K562 (cell line): ENCODE results near the gene DOLPP1. TPM values are rescaled to one million over a fixed set of nuclear protein-coding genes. Genes with fewer than 3 reads are reported as not detected.

Source experiments
- CBX3 ChIP-seq, 2 experiments: IDR thresholded peaks; 1 replicate in 1 of 2; 2 replicates in 1 of 2; pipeline ENCODE4 v1.6.1; 2012; ENCODE audit warnings: inconsistent platforms in 2 of 2, low read length in 2 of 2, borderline replicate concordance in 1 of 2, control low read depth in 1 of 2
- CEBPG ChIP-seq, 3 experiments: fragments of 200-800 bp in 1 of 3; sonication (Bioruptor generic) in 1 of 3; sonication (generic) in 1 of 3; formaldehyde crosslinking in 1 of 3; IDR thresholded peaks in 2 of 3; conservative IDR thresholded peaks in 1 of 3; 2 replicates each; pipeline versions ENCODE4 v1.6.1 to v1.8.0; 2016 to 2022; ENCODE audit warnings: missing compliant biosample characterization in 2 of 3, missing genetic modification characterization in 2 of 3, mild to moderate bottlenecking in 1 of 3, missing genetic modification reagents in 1 of 3
- FOS ChIP-seq: IDR thresholded peaks from 3 replicates; pipeline ENCODE4 v1.6.1; 2011; ENCODE audit not compliant: insufficient read length; ENCODE audit errors: extremely low read depth
- HDAC1 ChIP-seq, 2 experiments: fragments of 450-650 bp; IDR thresholded peaks; 2 replicates each; pipeline ENCODE4 v1.6.1; 2016 to 2017; ENCODE audit warnings: inconsistent platforms in 1 of 2, mild to moderate bottlenecking in 1 of 2, moderate library complexity in 1 of 2
- JUND ChIP-seq, 2 experiments: IDR thresholded peaks; 2 replicates in 1 of 2; 3 replicates in 1 of 2; pipeline ENCODE4 v1.6.1; 2011; ENCODE audit warnings: borderline replicate concordance in 2 of 2, low read depth in 2 of 2, low read length in 2 of 2, improper control_type of control experiment in 1 of 2, missing biosample characterization in 1 of 2, missing genetic modification characterization in 1 of 2, missing genetic modification reagents in 1 of 2
- LARP7 ChIP-seq: fragments of 450-650 bp; IDR thresholded peaks from 2 replicates; pipeline ENCODE4 v1.6.1; 2016
- NCOA1 ChIP-seq: fragments of 450-650 bp; IDR thresholded peaks from 2 replicates; pipeline ENCODE4 v1.6.1; 2016; ENCODE audit warnings: low read depth
- NCOA6 ChIP-seq: fragments of 450-650 bp; IDR thresholded peaks from 2 replicates; pipeline ENCODE4 v1.6.1; 2017; ENCODE audit warnings: mild to moderate bottlenecking
- NR4A1 ChIP-seq, 2 experiments: fragments of 250-450 bp in 1 of 2; fragments of 450-650 bp in 1 of 2; sonication (Bioruptor Pico) in 1 of 2; IDR thresholded peaks; 2 replicates each; pipeline versions ENCODE4 v1.4.0 to v1.6.1; 2016 to 2020; ENCODE audit warnings: mild to moderate bottlenecking in 2 of 2, missing compliant biosample characterization in 1 of 2, missing genetic modification characterization in 1 of 2, moderate library complexity in 1 of 2
- RBBP5 ChIP-seq: fragments of 200-600 bp; sonication (generic); IDR thresholded peaks from 2 replicates; pipeline ENCODE4 v1.6.1; 2012; ENCODE audit warnings: borderline replicate concordance, mild to moderate bottlenecking, low read length, control low read depth, inconsistent platforms; ENCODE audit not compliant: insufficient read depth, poor library complexity, severe bottlenecking
- SRSF7 ChIP-seq: fragments of 200-400 bp; formaldehyde crosslinking; optimal IDR thresholded peaks from 2 replicates; pipeline ENCODE3; 2017; ENCODE audit warnings: mild to moderate bottlenecking, low read depth, low read length
- STAT5A ChIP-seq: IDR thresholded peaks from 2 replicates; pipeline ENCODE4 v1.6.1; 2012; ENCODE audit warnings: low read length, inconsistent platforms, borderline replicate concordance
- ZNF354B ChIP-seq: fragments of 250-450 bp; sonication (Bioruptor Pico); IDR thresholded peaks from 2 replicates; pipeline ENCODE4 v1.4.0; 2020
- ZNF584 ChIP-seq: fragments of 200-800 bp; sonication (Bioruptor generic); IDR thresholded peaks from 2 replicates; pipeline ENCODE4 v1.6.1; 2016; ENCODE audit warnings: low read depth, mild to moderate bottlenecking, missing genetic modification characterization, missing compliant biosample characterization
- polyA plus RNA-seq, 8 experiments: library from polyadenylated mRNA; depleted of rRNA in 4 of 8; stranded (reverse) in 5 of 8; unstranded in 3 of 8; fragments of >200 nt; fragmentation: Nextera tagmentation in 2 of 8; fragmentation: Illumina TruSeq in 1 of 8; extraction: Ambion mirVana in 2 of 8; extraction: Trizol in 1 of 8; gene quantifications; 2 replicates each; pipeline versions ENCODE4 v1.2.1 to v1.2.3, GENCODE V29; 2011 to 2014; ENCODE audit warnings: inconsistent platforms in 1 of 8, missing spikeins in 1 of 8
- total RNA-seq, 7 experiments: library from RNA; depleted of rRNA in 6 of 7; stranded (reverse); fragments of >200 nt in 6 of 7; fragmentation: Illumina TruSeq in 2 of 7; extraction: Trizol in 2 of 7; gene quantifications; 2 replicates each; pipeline versions ENCODE4 v1.2.1 to v1.2.3, GENCODE V29; 2011 to 2021; ENCODE audit warnings: low replicate concordance in 1 of 7
- TF ChIP-seq, protein P1 (sequence below): sonication (generic); formaldehyde crosslinking; IDR thresholded peaks from 2 replicates; pipeline ENCODE4 v1.8.1; 2023; ENCODE audit warnings: missing genetic modification reagents, mild to moderate bottlenecking, borderline replicate concordance
- TF ChIP-seq, protein P2 (sequence below), 3 experiments: fragments of 200-800 bp in 1 of 3; fragments of 250-450 bp in 1 of 3; fragments of 450-650 bp in 1 of 3; sonication (Bioruptor Pico) in 1 of 3; sonication (Bioruptor generic) in 1 of 3; formaldehyde crosslinking in 1 of 3; IDR thresholded peaks; 2 replicates each; pipeline versions ENCODE4 v1.6.1 to v1.8.0; 2016 to 2022; ENCODE audit warnings: mild to moderate bottlenecking in 2 of 3, missing genetic modification characterization in 2 of 3, missing compliant biosample characterization in 1 of 3, moderate library complexity in 1 of 3

The DOLPP1 gene
- total and polyA plus RNA-seq, 9 of the 15 experiments (the other 6 are each of a cell fraction or from before 2014, with no cell fraction given), result 3.0 to 39.8 (median 30.5) TPM

DNA sequence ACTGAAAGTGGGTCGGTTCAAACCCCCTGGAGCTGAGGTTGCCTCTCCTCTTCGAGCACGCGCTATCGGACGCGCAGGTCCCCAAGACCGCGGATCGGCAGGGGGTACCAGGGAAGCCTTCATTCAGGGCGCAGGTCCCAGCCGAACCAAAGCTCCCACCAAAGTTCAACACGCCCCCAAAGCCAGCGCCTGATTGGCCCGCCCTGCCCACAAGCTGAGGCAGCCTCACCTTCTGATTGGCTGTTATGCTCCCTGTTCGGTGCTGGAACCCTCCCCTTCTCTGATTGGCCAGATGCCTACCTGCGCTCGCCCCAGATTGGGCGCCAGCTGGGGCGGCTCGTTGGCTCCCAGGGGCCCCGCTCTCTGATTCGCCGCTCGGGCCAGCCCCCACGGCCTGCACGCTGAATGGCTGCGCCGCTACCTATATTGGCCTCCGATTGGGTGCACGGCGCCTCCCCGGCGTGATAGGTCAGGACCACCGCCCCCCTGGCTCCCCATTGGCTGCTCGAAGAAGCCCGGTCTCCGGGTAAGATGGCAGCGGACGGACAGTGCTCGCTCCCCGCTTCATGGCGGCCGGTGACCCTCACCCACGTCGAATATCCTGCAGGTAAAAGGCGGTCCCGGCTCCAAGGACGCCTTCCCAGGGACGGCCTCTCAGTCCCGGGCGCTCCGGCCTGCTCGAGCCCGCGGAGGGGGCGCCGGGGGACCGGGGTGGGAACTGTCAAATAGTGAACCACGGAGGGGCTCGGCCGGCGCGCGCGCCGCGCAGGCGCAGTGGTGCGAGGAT, at the start of gene DOLPP1 (continued):
- TF ChIP-seq, protein P1, sequence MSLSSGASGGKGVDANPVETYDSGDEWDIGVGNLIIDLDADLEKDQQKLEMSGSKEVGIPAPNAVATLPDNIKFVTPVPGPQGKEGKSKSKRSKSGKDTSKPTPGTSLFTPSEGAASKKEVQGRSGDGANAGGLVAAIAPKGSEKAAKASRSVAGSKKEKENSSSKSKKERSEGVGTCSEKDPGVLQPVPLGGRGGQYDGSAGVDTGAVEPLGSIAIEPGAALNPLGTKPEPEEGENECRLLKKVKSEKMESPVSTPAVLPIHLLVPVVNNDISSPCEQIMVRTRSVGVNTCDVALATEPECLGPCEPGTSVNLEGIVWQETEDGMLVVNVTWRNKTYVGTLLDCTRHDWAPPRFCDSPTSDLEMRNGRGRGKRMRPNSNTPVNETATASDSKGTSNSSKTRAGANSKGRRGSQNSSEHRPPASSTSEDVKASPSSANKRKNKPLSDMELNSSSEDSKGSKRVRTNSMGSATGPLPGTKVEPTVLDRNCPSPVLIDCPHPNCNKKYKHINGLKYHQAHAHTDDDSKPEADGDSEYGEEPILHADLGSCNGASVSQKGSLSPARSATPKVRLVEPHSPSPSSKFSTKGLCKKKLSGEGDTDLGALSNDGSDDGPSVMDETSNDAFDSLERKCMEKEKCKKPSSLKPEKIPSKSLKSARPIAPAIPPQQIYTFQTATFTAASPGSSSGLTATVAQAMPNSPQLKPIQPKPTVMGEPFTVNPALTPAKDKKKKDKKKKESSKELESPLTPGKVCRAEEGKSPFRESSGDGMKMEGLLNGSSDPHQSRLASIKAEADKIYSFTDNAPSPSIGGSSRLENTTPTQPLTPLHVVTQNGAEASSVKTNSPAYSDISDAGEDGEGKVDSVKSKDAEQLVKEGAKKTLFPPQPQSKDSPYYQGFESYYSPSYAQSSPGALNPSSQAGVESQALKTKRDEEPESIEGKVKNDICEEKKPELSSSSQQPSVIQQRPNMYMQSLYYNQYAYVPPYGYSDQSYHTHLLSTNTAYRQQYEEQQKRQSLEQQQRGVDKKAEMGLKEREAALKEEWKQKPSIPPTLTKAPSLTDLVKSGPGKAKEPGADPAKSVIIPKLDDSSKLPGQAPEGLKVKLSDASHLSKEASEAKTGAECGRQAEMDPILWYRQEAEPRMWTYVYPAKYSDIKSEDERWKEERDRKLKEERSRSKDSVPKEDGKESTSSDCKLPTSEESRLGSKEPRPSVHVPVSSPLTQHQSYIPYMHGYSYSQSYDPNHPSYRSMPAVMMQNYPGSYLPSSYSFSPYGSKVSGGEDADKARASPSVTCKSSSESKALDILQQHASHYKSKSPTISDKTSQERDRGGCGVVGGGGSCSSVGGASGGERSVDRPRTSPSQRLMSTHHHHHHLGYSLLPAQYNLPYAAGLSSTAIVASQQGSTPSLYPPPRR (CRISPR knock-in tag), result no peak
- TF ChIP-seq STAT5A (no peak), ZNF354B (CRISPR knock-in tag) (no peak), ZNF584 (CRISPR knock-in tag) (peak; percentile 98), NCOA1 (no peak), HDAC1 (IDR thresholded peaks at IDR 0.05) (peak in 1 of 2 experiments; percentile 92; a peak in 2 of 4 replicates), JUND (IDR thresholded peaks at IDR 0.05; ENCODE audit: borderline replicate concordance, low read depth, low read length) (0 out of 2 replicates have a peak, but pooled peaks have one; percentile 4), JUND (tag; IDR thresholded peaks at IDR 0.05; ENCODE audit: borderline replicate concordance, low read depth, low read length) (no peak), RBBP5 (peak; percentile 88), CEBPG (CRISPR knock-in tag; IDR thresholded peaks at IDR 0.05) (no peak), CEBPG (tag; conservative IDR thresholded peaks at IDR 0.05 in 1 of 2, IDR thresholded peaks at IDR 0.05 in 1 of 2) (no peak), NCOA6 (no peak), NR4A1 (CRISPR knock-in tag; IDR thresholded peaks at IDR 0.05) (peak; percentile 83; the same call in 1 of the 2 replicates), NR4A1 (tag; IDR thresholded peaks at IDR 0.05) (peak; percentile 95), SRSF7 (no peak), CBX3 (IDR thresholded peaks at IDR 0.05; ENCODE audit: borderline replicate concordance in 1 of 2, low read length in 2 of 2) (0 out of 3 replicates have a peak, but pooled peaks of 1 of the 2 experiments have one; percentile 4), FOS (peak; percentile 99), LARP7 (no peak)
- TF ChIP-seq, protein P2, sequence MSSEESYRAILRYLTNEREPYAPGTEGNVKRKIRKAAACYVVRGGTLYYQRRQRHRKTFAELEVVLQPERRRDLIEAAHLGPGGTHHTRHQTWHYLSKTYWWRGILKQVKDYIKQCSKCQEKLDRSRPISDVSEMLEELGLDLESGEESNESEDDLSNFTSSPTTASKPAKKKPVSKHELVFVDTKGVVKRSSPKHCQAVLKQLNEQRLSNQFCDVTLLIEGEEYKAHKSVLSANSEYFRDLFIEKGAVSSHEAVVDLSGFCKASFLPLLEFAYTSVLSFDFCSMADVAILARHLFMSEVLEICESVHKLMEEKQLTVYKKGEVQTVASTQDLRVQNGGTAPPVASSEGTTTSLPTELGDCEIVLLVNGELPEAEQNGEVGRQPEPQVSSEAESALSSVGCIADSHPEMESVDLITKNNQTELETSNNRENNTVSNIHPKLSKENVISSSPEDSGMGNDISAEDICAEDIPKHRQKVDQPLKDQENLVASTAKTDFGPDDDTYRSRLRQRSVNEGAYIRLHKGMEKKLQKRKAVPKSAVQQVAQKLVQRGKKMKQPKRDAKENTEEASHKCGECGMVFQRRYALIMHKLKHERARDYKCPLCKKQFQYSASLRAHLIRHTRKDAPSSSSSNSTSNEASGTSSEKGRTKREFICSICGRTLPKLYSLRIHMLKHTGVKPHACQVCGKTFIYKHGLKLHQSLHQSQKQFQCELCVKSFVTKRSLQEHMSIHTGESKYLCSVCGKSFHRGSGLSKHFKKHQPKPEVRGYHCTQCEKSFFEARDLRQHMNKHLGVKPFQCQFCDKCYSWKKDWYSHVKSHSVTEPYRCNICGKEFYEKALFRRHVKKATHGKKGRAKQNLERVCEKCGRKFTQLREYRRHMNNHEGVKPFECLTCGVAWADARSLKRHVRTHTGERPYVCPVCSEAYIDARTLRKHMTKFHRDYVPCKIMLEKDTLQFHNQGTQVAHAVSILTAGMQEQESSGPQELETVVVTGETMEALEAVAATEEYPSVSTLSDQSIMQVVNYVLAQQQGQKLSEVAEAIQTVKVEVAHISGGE (CRISPR knock-in tag; IDR thresholded peaks at IDR 0.05), result peak in 2 of 3 experiments; percentile 67 to 93; a peak in 4 of 6 replicates
